Dermis blood vessel endothelial cell (primary cell): Measurements from ENCODE around the gene ARL8A. TPM values are rescaled to one million over a fixed set of nuclear protein-coding genes. Genes with fewer than 3 reads are reported as not detected.
"Not testable (repeated sequence)": the region's sequence is repeated elsewhere in the genome, so short reads cannot be mapped to it uniquely, and the experiment has no call there.

Experiments used
- DNase-seq: peaks from one replicate; pipeline ENCODE4 v3.0.0; 2010
- total RNA-seq: library from RNA; depleted of rRNA; stranded (reverse); fragments of >200 nt; gene quantifications from 2 replicates; pipeline ENCODE4 v1.2.3, GENCODE V29; 2014

Gene ARL8A
- total RNA-seq, 1 donor from 2014 or later, result 40.5 TPM

- no peak for DNase-seq
Measured at GRCh38 chr1:202172015-202172355, 27.4 kb upstream of the ARL8A start.

DNA sequence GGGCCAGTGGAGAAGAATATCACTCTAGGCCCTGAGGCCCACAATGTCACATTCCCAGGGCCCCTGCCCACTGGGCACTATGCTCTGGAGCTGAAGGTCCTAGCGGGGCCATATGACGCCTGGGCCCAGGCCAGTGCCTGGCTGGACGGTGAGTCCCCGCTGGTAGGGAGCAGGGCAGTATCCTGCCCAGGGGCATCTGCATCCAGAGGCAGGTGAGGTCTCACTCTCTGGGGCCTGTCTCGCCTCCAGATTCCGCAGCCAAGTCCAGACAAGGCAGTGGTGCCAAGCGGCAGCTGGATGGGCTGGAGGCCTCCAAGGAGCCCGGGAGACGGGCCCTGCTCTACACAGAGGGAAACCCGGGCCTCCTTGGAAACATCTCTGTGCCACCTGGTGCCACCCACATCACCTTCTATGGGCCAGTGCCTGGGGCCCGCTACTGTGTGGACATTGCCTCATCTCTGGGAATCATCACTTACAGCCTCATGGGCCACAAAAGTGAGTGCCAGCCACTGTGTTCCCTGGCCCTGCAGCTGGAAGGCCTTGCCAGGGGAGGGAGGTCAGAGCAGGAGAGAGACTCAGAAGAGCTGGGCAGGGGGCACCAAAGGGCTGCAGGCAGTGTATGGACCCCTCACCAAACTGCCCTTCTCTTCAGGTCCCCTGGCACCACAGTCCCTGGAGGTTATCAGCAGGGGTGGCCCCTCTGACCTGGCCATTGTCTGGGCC is 26.9 kb upstream of the ARL8A start:
- DNase-seq, result no peak

DNA sequence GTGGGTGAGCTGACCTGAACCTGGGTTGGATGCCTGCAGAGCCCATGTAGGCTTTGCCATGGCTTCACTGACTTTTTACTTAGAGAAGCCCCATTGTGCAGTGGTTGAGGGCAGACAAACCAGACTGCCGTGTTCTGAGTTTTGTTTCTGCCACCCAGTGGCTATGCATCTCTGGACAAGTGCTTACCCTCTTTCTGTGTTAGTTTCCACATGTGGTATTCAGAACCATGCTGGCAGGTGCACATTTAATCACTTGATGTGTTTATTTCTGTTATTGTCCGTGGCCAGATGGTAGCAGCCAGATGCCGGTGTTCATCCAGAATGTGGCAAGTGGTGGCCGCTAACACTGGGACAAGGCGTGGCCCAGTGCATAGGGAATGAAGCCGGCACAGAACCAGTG is 26.2 kb upstream of the ARL8A start:
- DNase-seq, result no peak

- DNase-seq, result no peak
Measured at GRCh38 chr1:202168861-202169260, 24.3 kb upstream of the ARL8A start.

GRCh38 chr1:202167708-202168415 is 23.3 kb upstream of the ARL8A start:
- peak; percentile 48 for DNase-seq

DNA sequence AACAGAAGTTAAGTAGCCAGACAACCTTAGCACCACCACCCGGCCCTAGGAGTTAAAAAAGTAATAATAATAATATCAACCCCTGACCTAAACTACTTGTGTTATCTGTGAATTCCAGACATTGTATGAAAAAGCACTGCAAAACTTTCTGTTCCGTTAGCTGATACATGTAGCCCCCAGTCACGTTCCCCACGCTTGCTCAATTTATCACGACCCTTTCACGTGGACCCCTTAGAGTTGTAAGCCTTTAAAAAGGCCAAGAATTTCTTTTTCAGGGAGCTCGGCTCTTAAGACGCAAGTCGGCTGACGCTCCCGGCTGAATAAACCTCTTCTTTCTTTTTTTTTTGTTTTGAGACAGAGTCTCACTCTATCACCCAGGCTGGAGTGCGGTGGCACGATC is 22.5 kb upstream of the ARL8A start:
- DNase-seq, result not testable (repeated sequence)

DNA sequence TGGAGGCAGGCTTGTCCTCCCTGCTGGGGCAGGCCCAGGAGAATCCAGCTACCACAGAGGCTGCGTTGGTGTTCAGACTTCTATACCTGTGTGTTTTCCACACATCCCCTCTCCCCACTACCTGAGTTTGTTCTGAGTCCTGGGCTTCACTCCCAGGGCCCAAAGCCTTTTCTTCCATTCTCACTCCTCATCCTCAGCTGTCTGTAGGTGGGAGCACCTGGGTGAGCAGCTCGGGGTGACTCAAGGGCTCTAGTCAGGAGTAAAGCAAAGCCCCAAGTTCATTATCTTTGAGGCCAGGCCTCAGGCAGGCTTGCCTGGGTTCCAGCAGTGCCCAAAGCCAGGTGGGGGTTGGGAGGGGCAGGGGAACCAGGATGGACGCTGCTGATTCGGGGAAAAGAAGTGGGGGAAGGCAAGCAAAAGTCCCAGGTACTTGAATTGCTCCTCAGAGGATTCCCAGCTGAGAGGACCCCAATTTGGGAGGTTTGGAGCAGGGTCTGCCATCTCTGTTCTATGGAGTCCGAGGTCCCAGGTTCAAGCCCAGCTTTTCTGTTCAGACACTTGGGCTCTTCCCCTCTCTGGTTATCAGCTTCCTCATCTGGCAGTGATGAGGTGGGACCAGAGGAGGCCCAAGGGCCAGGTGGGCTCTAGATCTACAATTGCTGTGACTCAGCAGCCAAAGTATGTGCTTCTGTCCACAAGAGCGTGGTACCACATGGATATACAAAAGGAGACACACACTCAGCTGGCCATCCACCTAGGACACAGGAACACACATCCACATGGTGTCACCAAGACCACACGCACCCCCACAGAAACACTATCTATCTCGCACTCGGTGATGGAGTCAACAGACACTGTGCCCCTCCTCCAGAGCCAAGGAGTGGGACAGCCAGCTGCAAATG is 21.7 kb upstream of the ARL8A start:
- no peak for DNase-seq

GRCh38 chr1:202165267-202165941 is 20.9 kb upstream of the ARL8A start:
- DNase-seq, result no peak

GRCh38 chr1:202164271-202165037 is 19.9 kb upstream of the ARL8A start:
- DNase-seq, result no peak

DNA sequence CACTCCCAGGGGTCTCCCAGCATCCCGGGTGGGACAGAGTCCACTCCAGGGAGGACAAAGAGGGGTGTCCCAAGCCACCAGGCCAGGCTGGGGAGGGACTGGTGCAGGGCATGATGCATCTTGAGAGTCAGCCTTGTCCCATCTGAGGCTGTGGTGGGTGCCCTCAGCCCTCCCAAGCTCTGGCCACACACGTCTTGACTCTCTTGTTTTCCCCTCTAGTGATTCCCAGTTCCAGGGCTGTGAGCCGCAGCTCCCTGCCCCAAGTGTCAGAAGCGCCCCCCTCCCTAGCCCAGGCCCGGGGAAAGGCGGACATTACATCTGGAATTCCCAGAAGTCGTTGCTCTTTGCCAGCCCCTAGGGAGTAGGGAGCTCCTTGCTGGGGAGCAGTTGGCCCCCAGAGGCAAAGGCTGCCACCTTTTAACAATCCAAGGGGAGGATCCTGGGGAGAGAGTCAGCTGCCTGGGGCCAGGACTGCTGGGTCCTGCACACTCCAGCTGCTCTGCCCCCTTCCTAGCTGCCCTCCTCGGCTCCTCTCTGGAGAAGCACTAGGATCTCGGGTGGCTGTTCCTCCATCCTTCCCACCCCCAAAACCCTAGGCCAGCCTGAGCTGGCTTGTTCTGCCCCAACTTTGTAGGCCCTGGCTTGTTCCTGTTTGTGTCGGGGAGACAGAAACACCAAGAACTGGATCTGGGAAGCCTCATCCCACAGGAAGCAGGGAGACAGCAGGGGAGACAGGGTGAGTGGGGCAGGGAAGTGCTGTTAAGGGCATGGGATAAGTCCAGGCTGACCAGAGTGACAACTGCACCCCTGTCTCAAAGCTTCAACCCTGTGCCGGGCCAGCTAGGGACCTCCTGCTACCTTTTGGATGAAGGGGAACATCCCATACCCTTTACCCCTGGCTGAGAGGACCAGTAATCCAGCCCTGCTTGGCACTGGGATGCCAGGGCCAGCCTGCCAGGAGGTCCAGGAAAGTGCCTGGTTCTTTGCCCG is 19.0 kb upstream of the ARL8A start:
- DNase-seq, result no peak

GRCh38 chr1:202162418-202163280 is 18.1 kb upstream of the ARL8A start:
- no peak for DNase-seq

DNA sequence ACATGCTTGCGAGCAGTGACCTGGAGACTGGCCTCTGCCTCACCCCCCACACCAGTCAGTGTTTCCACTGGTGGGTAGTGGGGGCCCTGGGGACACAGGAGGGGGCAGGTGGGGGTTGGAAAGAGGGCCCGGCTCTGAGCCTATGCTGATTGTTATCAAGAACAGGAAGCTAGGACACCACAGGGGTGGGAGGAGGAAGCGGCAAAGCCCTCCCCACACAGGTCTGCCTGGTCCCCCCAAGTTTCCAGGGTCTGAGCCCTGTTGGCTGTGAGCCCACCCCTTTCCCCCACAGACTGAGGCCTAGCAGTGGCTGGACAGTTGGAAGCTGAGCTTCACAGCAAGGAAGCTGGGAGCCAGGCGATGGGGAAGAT is 17.5 kb upstream of the ARL8A start:
- no peak for DNase-seq

- DNase-seq, result no peak
Measured at GRCh38 chr1:202161151-202162046, 16.9 kb upstream of the ARL8A start.

DNA sequence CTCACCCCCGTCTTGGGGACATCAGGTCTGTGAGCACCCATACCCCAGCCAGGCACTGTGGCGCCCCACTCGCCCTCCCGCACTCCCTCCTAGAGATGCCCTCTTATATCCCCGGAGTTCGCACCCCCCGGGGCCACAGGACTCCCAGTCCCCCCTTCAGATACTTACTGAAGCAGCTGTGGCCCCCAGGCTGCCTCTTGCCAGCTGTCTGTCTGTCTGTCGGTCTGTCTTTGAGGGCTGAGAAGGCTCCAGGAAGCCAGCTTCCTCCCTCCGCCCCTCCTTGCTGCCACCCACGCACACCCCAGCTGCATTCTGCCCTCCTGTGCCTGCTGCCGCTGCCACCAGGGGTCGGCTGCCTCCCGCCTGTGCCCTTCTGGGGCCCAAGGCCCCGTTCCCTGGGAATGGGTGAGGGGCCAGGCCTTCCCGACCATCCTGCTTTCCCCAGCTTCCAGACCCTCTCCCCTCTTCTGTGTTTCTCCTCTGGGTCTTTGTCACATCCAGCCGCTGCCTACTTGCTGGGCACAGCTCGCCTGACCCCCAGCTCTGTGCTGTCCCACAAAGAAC is 15.9 kb upstream of the ARL8A start, which contains the start of gene PTPN7:
PTPN7 (minus strand) TSS at position 226 of the 564 bp plus-strand sequence. CDS start 1,200 bp downstream, outside the sequence.
- peak; percentile 57 for DNase-seq

DNA sequence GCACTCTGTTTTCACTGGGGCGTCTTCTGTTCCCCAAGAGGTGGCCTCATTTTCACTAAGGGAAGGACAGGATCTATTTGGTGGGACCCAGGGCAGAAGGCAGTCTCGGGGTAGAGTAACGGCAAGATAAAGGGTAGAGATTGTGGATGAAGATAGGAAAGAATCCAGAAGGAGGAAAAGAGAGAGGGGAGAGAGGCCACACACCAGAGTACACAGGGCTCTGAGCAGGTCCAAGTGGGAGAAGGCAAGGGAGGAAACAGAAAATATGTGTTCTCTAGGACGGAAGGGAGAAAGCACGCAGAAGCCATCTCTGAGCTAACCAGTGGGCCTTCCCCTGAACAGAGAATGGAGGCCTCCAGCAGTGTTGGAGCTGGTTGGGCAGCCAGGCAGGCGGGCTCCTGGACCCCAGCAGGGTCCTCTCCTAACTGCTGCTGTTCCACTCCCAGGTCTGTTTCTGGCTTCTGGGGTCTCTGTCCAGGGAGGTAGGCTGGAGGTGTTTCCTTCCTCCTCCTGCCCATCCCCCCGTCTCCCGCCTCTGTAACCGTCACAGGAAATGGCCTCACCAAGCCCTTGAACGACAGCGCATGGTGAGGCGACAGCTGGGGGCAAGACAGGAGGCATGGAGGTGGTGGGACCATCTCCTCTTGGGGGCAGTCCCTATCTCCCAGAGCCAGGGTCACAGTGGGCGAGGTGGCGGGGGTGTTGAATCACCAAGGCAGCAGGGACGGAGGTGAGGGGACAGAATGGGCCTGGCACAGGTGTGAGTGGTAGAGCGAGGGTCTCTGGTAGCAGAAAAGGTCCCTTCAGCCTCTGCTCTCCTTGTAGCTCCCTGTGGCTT is 15.2 kb upstream of the ARL8A start:
- peak; percentile 44 for DNase-seq

GRCh38 chr1:202158810-202159533 is 14.4 kb upstream of the ARL8A start:
- no peak for DNase-seq

DNA sequence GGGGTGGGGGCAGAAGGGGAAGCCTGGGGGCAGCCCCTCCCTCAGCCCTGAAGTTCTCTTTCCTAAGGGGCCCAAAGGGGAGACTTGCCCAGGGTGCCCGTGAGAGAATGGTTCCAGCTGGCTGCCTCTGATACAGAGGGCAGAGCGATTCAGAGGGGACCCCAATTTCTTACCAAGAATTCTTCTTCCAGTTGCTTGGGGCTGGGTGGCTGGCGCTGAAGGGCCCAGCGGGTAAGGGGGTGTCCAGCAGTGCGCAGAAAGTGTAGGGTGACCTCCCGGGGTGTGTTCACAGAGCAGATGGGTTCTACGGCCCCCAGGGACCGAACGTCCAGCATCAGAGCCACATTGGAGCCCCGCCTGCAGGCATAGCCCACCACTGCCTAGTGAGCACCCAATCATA is 13.4 kb upstream of the ARL8A start:
- DNase-seq, result no peak
